WTC11 (cell line): Measurements from ENCODE around the gene NSUN4. TPM values are rescaled to one million over a fixed set of nuclear protein-coding genes. Genes with fewer than 3 reads are reported as not detected.

Experiments
- ATAC-seq: fragments of 200-7000 bp; cut with Tn5 transposase; 2 replicates; pipeline ENCODE4 v1.10.0; 2021; ENCODE audit warnings: mild to moderate bottlenecking, moderate library complexity
- CTCF ChIA-PET: fragments of 300-600 bp; sonication (Branson Sonifier 250); formaldehyde crosslinking; loops from one replicate; lab custom pipeline; 2021; ENCODE audit warnings: antibody characterized with exemption; lab: Charles Lee
- POLR2A ChIA-PET: fragments of 350-600 bp; sonication (Branson Sonifier 250); formaldehyde crosslinking; loops from one replicate; lab custom pipeline; 2021; ENCODE audit warnings: antibody characterized with exemption; lab: Charles Lee
- DNase-seq: peaks from one replicate; pipeline ENCODE4 v3.0.0; 2021; ENCODE audit warnings: low spot score
- H3K27ac Mint-ChIP-seq: 2 replicates; pipeline ENCODE4 v1.8.0; 2021; ENCODE audit warnings: mixed read lengths
- H3K27me3 Mint-ChIP-seq: 2 replicates; pipeline ENCODE4 v1.8.0; 2021; ENCODE audit warnings: low read depth, mild to moderate bottlenecking, moderate library complexity, mixed read lengths
- H3K36me3 Mint-ChIP-seq: 2 replicates; pipeline ENCODE4 v1.8.0; 2021; ENCODE audit warnings: mixed read lengths
- H3K4me1 Mint-ChIP-seq: 2 replicates; pipeline ENCODE4 v1.8.0; 2022; ENCODE audit warnings: mixed read lengths
- H3K4me3 Mint-ChIP-seq: 2 replicates; pipeline ENCODE4 v1.8.0; 2021; ENCODE audit warnings: mild to moderate bottlenecking, moderate library complexity, mixed read lengths
- H3K9me3 Mint-ChIP-seq: 2 replicates; pipeline ENCODE4 v1.8.0; 2021; ENCODE audit warnings: mixed read lengths
- GABPB1 ChIP-seq: sonication (generic); formaldehyde crosslinking; IDR thresholded peaks from 2 replicates; pipeline ENCODE4 v1.8.1; 2023; ENCODE audit warnings: mild to moderate bottlenecking, missing genetic modification reagents
- GTF2I ChIP-seq: fragments of 250-450 bp; sonication (Bioruptor Pico); conservative IDR thresholded peaks from 2 replicates; pipeline ENCODE4 v1.4.0; 2021; ENCODE audit warnings: mild to moderate bottlenecking
- TCF7 ChIP-seq: sonication (generic); formaldehyde crosslinking; IDR thresholded peaks from 2 replicates; pipeline ENCODE4 v1.8.0; 2022; ENCODE audit warnings: mild to moderate bottlenecking, low read depth, missing genetic modification reagents, moderate library complexity
- TEAD4 ChIP-seq: sonication (generic); formaldehyde crosslinking; IDR thresholded peaks from 2 replicates; pipeline ENCODE4 v1.8.0; 2022; ENCODE audit warnings: mild to moderate bottlenecking, missing genetic modification reagents
- ZNF396 ChIP-seq: fragments of 250-450 bp; sonication (Bioruptor Pico); IDR thresholded peaks from 2 replicates; pipeline ENCODE4 v1.8.0; 2021; ENCODE audit warnings: mild to moderate bottlenecking, moderate library complexity, borderline replicate concordance
- total RNA-seq: library from RNA; stranded (reverse); gene quantifications from 3 replicates; pipeline ENCODE4 v1.2.3, GENCODE V29; 2021
- TF ChIP-seq, protein P1 (sequence below): sonication (generic); formaldehyde crosslinking; IDR thresholded peaks from 2 replicates; pipeline ENCODE4 v1.8.0; 2023; ENCODE audit warnings: mild to moderate bottlenecking, missing genetic modification reagents
- TF ChIP-seq, protein P2 (sequence below): fragments of 200-600 bp; IDR thresholded peaks from 2 replicates; pipeline ENCODE4 v1.8.0; 2022; ENCODE audit warnings: antibody characterized with exemption
- TF ChIP-seq, protein P3 (sequence below): fragments of 250-450 bp; sonication (Bioruptor Pico); IDR thresholded peaks from 2 replicates; pipeline ENCODE4 v1.8.0; 2021; ENCODE audit warnings: mild to moderate bottlenecking
- TF ChIP-seq, protein P4 (sequence below): sonication (generic); formaldehyde crosslinking; IDR thresholded peaks from 2 replicates; pipeline ENCODE4 v1.8.1; 2023; ENCODE audit warnings: mild to moderate bottlenecking, missing genetic modification reagents
- TF ChIP-seq, protein P5 (sequence below): sonication (generic); formaldehyde crosslinking; IDR thresholded peaks from 2 replicates; pipeline ENCODE4 v1.8.1; 2022; ENCODE audit warnings: mild to moderate bottlenecking, moderate library complexity, missing genetic modification reagents
- TF ChIP-seq, protein P6 (sequence below): sonication (generic); formaldehyde crosslinking; IDR thresholded peaks from 2 replicates; pipeline ENCODE4 v1.8.1; 2022; ENCODE audit warnings: low read depth, missing genetic modification reagents, borderline replicate concordance
- TF ChIP-seq, protein P7 (sequence below): sonication (generic); formaldehyde crosslinking; conservative IDR thresholded peaks from 2 replicates; pipeline ENCODE4 v1.8.1; 2022; ENCODE audit warnings: mild to moderate bottlenecking, missing genetic modification reagents
- TF ChIP-seq, protein P8 (sequence below): sonication (generic); formaldehyde crosslinking; IDR thresholded peaks from 2 replicates; pipeline ENCODE4 v1.8.1; 2023; ENCODE audit warnings: mild to moderate bottlenecking, missing genetic modification reagents, moderate library complexity

NSUN4 gene
- total RNA-seq, 1 experiment from 2014 or later: 22.6 TPM

DNA sequence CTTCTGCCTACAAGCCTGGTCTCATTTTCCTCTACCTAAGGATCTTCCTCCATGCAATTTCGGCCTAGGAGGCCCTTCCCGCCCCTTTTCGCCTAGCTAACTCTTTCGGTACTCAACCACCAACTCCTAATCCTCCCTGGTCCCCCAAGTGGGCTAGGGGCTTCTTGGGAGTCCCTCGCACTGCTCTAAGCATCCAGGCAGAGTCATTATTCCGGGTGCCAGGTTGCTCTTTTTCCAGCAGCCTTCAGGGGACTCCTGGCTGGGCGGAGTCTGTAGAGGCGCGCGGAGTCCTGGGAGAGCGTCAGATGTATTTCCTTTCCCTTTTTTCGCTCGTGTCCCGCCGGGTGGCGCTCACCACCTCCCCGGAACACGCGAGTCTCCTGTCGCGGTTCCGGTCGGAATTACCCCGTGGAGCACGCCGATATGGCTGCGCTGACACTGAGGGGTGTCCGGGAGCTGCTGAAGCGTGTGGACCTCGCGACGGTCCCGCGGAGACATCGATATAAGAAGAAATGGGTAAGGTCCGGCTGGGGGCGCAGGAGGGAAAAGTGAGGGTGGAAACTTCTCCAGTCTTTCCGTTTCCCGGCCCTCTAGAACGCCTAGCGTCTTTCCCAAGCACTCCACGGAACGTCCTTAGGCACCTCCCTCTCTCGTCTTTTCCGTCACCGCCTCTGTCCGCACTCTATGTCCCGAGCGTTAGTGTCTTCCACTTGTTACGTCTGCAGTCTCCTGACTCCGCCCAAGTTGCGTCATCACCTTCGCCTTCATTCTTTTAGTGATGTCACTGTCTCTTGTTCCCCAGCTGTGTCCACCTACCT lies at the start of gene NSUN4 (continued):
- TF ChIP-seq, protein P1, sequence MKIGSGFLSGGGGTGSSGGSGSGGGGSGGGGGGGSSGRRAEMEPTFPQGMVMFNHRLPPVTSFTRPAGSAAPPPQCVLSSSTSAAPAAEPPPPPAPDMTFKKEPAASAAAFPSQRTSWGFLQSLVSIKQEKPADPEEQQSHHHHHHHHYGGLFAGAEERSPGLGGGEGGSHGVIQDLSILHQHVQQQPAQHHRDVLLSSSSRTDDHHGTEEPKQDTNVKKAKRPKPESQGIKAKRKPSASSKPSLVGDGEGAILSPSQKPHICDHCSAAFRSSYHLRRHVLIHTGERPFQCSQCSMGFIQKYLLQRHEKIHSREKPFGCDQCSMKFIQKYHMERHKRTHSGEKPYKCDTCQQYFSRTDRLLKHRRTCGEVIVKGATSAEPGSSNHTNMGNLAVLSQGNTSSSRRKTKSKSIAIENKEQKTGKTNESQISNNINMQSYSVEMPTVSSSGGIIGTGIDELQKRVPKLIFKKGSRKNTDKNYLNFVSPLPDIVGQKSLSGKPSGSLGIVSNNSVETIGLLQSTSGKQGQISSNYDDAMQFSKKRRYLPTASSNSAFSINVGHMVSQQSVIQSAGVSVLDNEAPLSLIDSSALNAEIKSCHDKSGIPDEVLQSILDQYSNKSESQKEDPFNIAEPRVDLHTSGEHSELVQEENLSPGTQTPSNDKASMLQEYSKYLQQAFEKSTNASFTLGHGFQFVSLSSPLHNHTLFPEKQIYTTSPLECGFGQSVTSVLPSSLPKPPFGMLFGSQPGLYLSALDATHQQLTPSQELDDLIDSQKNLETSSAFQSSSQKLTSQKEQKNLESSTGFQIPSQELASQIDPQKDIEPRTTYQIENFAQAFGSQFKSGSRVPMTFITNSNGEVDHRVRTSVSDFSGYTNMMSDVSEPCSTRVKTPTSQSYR (CRISPR knock-in tag): no peak

DNA sequence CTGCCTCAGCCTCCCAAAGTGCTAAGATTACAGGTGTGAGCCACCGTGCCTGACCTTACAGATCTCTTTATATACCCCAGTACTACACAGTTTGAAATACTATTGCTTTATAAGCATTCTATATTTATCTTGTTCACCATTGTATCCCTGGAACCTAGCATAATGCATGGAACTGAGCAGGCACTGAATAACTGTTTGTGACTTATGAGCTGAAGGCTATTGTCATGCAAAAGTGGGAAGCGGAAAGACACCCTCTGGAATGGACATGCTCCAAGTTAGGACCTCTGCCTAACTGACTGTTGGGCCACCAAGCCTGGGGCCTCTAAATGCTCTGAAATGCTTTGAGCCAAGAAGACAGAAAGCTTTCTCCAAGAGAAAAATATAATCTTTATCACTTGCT lies 45.3 kb upstream of the NSUN4 start:
- no peaks in the 10 kb centered on the region for H3K9me3 Mint-ChIP-seq
- no peaks in the 10 kb centered on the region for H3K27me3 Mint-ChIP-seq
- ATAC-seq: no peak
- POLR2A ChIA-PET: interaction anchor here (0.6 kb wide), 1 partner anchor 78 kb away, joined by 4 read pairs; no protein-coding TSS in a partner anchor
- no peak overlapping the region for H3K27ac Mint-ChIP-seq
- H3K36me3 Mint-ChIP-seq: peaks cover 37% of the 10 kb centered on the region
- CTCF ChIA-PET: no interaction called here
- DNase-seq: no peak
- H3K4me3 Mint-ChIP-seq: no peak overlapping the region
- TF ChIP-seq, protein P2, sequence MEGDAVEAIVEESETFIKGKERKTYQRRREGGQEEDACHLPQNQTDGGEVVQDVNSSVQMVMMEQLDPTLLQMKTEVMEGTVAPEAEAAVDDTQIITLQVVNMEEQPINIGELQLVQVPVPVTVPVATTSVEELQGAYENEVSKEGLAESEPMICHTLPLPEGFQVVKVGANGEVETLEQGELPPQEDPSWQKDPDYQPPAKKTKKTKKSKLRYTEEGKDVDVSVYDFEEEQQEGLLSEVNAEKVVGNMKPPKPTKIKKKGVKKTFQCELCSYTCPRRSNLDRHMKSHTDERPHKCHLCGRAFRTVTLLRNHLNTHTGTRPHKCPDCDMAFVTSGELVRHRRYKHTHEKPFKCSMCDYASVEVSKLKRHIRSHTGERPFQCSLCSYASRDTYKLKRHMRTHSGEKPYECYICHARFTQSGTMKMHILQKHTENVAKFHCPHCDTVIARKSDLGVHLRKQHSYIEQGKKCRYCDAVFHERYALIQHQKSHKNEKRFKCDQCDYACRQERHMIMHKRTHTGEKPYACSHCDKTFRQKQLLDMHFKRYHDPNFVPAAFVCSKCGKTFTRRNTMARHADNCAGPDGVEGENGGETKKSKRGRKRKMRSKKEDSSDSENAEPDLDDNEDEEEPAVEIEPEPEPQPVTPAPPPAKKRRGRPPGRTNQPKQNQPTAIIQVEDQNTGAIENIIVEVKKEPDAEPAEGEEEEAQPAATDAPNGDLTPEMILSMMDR: no peak
- TF ChIP-seq GABPB1 (CRISPR knock-in tag) (no peak), TEAD4 (CRISPR knock-in tag) (no peak), ZNF396 (no peak), GTF2I (no peak), TCF7 (CRISPR knock-in tag) (no peak)
- TF ChIP-seq, protein P3, sequence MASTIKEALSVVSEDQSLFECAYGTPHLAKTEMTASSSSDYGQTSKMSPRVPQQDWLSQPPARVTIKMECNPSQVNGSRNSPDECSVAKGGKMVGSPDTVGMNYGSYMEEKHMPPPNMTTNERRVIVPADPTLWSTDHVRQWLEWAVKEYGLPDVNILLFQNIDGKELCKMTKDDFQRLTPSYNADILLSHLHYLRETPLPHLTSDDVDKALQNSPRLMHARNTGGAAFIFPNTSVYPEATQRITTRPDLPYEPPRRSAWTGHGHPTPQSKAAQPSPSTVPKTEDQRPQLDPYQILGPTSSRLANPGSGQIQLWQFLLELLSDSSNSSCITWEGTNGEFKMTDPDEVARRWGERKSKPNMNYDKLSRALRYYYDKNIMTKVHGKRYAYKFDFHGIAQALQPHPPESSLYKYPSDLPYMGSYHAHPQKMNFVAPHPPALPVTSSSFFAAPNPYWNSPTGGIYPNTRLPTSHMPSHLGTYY: no peak
- TF ChIP-seq, protein P4, sequence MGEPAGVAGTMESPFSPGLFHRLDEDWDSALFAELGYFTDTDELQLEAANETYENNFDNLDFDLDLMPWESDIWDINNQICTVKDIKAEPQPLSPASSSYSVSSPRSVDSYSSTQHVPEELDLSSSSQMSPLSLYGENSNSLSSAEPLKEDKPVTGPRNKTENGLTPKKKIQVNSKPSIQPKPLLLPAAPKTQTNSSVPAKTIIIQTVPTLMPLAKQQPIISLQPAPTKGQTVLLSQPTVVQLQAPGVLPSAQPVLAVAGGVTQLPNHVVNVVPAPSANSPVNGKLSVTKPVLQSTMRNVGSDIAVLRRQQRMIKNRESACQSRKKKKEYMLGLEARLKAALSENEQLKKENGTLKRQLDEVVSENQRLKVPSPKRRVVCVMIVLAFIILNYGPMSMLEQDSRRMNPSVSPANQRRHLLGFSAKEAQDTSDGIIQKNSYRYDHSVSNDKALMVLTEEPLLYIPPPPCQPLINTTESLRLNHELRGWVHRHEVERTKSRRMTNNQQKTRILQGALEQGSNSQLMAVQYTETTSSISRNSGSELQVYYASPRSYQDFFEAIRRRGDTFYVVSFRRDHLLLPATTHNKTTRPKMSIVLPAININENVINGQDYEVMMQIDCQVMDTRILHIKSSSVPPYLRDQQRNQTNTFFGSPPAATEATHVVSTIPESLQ (CRISPR knock-in tag): no peak
- TF ChIP-seq, protein P5, sequence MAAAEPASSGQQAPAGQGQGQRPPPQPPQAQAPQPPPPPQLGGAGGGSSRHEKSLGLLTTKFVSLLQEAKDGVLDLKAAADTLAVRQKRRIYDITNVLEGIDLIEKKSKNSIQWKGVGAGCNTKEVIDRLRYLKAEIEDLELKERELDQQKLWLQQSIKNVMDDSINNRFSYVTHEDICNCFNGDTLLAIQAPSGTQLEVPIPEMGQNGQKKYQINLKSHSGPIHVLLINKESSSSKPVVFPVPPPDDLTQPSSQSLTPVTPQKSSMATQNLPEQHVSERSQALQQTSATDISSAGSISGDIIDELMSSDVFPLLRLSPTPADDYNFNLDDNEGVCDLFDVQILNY (CRISPR knock-in tag): no peak
- TF ChIP-seq, protein P6, sequence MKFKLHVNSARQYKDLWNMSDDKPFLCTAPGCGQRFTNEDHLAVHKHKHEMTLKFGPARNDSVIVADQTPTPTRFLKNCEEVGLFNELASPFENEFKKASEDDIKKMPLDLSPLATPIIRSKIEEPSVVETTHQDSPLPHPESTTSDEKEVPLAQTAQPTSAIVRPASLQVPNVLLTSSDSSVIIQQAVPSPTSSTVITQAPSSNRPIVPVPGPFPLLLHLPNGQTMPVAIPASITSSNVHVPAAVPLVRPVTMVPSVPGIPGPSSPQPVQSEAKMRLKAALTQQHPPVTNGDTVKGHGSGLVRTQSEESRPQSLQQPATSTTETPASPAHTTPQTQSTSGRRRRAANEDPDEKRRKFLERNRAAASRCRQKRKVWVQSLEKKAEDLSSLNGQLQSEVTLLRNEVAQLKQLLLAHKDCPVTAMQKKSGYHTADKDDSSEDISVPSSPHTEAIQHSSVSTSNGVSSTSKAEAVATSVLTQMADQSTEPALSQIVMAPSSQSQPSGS (CRISPR knock-in tag): no peak
- TF ChIP-seq, protein P7, sequence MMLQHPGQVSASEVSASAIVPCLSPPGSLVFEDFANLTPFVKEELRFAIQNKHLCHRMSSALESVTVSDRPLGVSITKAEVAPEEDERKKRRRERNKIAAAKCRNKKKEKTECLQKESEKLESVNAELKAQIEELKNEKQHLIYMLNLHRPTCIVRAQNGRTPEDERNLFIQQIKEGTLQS (CRISPR knock-in tag): no peak
- TF ChIP-seq, protein P8, sequence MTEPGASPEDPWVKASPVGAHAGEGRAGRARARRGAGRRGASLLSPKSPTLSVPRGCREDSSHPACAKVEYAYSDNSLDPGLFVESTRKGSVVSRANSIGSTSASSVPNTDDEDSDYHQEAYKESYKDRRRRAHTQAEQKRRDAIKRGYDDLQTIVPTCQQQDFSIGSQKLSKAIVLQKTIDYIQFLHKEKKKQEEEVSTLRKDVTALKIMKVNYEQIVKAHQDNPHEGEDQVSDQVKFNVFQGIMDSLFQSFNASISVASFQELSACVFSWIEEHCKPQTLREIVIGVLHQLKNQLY: no peak
- TF ChIP-seq, all 79 proteins: peak for 0
- H3K4me1 Mint-ChIP-seq: peaks cover 20% of the 10 kb centered on the region
